Measurements from ENCODE around the gene JMJD8. TPM values are rescaled to one million over a fixed set of nuclear protein-coding genes. Genes with fewer than 3 reads are reported as not detected.

JMJD8 gene
- total and polyA plus RNA-seq, 7 experiments from 2014 or later: 26.8 to 62.1 (median 43.2) TPM

GRCh38 chr16:685967-686366 lies 1.8 kb upstream of the JMJD8 start:
- H3K9me3 ChIP-seq (ENCODE audit: control insufficient read depth in 2 of 3, low read length in 3 of 3): no peaks in the 10 kb centered on the region
- ATAC-seq (no peak), DNase-seq (no peak)
- H3K27me3 ChIP-seq (ENCODE audit: control insufficient read depth in 2 of 2, insufficient read depth in 2 of 2, low read length in 2 of 2): no peaks in the 10 kb centered on the region
- H3K4me1 Mint-ChIP-seq: peaks cover 8 to 40% (median 27%) of the 10 kb centered on the region in 7 donors
- ChIA-PET CTCF (no interaction called here), POLR2A (interaction anchor here (1.1 to 2.2 kb wide), 2 partner anchors 10 to 15 kb away, joined by 3 to 10 read pairs; no protein-coding TSS in a partner anchor)
- H3K9me3 Mint-ChIP-seq: no peaks in the 10 kb centered on the region
- H3K4me1 ChIP-seq (ENCODE audit: control insufficient read depth in 2 of 2, insufficient read depth in 2 of 2, low read length in 2 of 2): peaks cover 8 to 41% of the 10 kb centered on the region in 2 donors
- H3K36me3 ChIP-seq (ENCODE audit: control insufficient read depth in 2 of 3, insufficient read depth in 3 of 3, low read length in 3 of 3): peaks cover 0 to 46% (median 12%) of the 10 kb centered on the region in 3 experiments
- peak overlapping the region in 6 of 10 donors; percentile 25 to 63 (median 48) for H3K4me3 Mint-ChIP-seq
- no peak overlapping the region for H3K27ac ChIP-seq (ENCODE audit: low read depth, low read length)
- H3K27me3 Mint-ChIP-seq: no peaks in the 10 kb centered on the region
- no peak overlapping the region for H3K4me3 ChIP-seq (ENCODE audit: low read length)
- H3K36me3 Mint-ChIP-seq: peaks cover 0 to 9% (median 4%) of the 10 kb centered on the region in 5 donors
- peak overlapping the region in 1 of 9 donors; percentile 52 for H3K27ac Mint-ChIP-seq
- intact Hi-C loops (cut with micrococcal nuclease): loop anchor here (2.0 kb wide), 3 partner anchors 17 to 623 kb away; partner anchors contain the start of genes CIAO3 (in 1 of the 2), RHOT2 (in 1 of the 2) and UBE2I (in 1 of the 2)

DNA sequence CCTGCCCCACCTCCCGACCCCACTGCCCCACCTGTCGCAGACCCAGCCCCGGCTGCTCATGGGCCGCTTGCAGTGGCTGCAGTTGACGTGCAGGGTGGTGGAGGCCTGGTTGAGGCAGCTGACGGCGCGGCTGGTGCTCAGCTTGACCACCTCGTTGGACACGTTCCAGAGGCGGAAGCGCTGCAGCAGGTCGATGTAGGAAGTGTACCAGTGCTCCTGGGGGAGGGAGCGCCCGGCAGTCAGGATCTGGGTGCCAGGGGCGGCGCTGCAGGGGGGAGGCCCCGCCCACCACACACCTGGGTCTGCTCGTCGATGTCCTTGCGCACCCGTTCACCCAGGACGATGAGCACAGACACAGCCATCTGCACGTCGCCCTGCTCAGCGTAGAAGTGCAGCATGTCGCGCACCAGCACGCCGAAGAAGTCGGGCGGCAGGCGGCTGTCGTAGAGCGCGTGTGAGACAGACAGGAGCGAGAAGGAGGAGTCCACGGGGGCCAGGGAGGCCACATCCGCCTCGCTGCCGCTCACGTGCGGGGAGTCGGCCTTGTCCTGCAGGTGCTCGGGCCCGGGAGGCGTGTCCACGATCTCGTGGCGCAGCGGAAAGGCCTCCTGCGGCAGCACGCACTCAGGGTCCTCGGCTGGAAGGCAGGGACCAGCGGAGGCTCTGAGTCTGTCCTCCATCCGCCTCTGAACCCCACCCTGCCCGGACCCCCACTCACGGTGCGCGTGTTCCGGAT lies 995 bp upstream of the JMJD8 start:
- DNase-seq (no peak), ATAC-seq (no peak)
- Histone ChIP-seq H3K27me3 (ENCODE audit: control insufficient read depth in 2 of 2, insufficient read depth in 2 of 2, low read length in 2 of 2) (no peaks in the 10 kb centered on the region), H3K4me3 (ENCODE audit: low read length) (no peak overlapping the region), H3K9me3 (ENCODE audit: control insufficient read depth in 2 of 3, low read length in 3 of 3) (no peaks in the 10 kb centered on the region), H3K27ac (ENCODE audit: low read depth, low read length) (peak overlapping the region; percentile 52), H3K4me1 (ENCODE audit: control insufficient read depth in 2 of 2, insufficient read depth in 2 of 2, low read length in 2 of 2) (peaks cover 9 to 42% of the 10 kb centered on the region in 2 donors), H3K36me3 (ENCODE audit: control insufficient read depth in 2 of 3, insufficient read depth in 3 of 3, low read length in 3 of 3) (peaks cover 0 to 46% (median 12%) of the 10 kb centered on the region in 3 experiments)
- H3K9me3 Mint-ChIP-seq: no peaks in the 10 kb centered on the region
- peak overlapping the region in 2 of 9 donors; percentile 25 to 46 for H3K27ac Mint-ChIP-seq
- H3K36me3 Mint-ChIP-seq: peaks cover 0 to 9% (median 1%) of the 10 kb centered on the region in 5 donors
- intact Hi-C loops (cut with micrococcal nuclease): loop anchor here (1.0 to 5.0 kb wide), 9 partner anchors 10 to 737 kb away; partner anchors contain the start of genes METTL26 (in 2 of the 2), RHOT2 (in 2 of the 2), CIAO3 (in 1 of the 2) and FAM234A (in 1 of the 2)
- POLR2A ChIA-PET: interaction anchor here (0.6 to 2.2 kb wide), 5 partner anchors 8 to 22 kb away, joined by 3 to 15 read pairs (median 4); partner anchors contain the start of gene RHBDL1
- H3K4me3 Mint-ChIP-seq: peak overlapping the region in 3 of 10 donors; percentile 18 to 57 (median 41)
- CTCF ChIA-PET: interaction anchor here (1.2 kb wide), 1 partner anchor 18 kb away, joined by 4 read pairs; no protein-coding TSS in a partner anchor
- H3K4me1 Mint-ChIP-seq: peaks cover 10 to 35% (median 22%) of the 10 kb centered on the region in 7 donors
- no peaks in the 10 kb centered on the region for H3K27me3 Mint-ChIP-seq

DNA sequence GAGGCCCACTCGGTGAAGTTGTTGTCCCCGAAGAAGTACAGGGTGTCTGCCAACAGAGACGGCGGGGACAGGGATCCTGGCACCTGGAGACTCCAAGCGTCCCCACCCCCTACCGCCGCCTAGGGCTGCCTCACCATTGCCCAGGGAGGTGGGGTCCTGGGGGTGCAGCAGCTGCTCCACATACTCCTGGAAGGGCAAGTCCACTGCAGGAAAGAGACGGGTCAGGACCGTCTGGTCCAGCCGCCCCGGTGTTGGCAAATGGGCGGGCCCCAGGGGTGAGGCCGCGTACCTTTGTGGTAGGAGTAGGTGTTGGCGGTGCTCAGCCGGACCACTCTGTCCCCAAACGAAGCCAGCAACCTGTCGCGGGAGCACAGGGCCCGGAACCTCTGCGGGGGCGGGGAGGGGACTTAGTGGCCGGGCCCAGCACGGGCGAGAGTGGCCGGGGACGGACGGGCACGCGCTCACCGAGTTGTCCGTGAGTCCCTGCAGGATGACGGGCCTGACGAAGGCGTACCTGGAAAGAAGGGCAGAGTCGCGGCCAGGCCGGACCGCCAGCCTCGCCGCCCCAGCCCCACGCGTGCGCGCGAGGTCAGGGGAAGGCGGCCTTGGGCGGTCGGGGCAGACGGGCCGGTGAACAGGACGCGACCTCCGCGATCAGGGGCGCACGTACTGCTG lies 601 bp downstream of the JMJD8 start:
- peaks cover 0 to 9% (median 0%) of the 10 kb centered on the region in 5 donors for H3K36me3 Mint-ChIP-seq
- no peaks in the 10 kb centered on the region for H3K27me3 Mint-ChIP-seq
- Histone ChIP-seq H3K4me3 (ENCODE audit: low read length) (peak overlapping the region; percentile 52), H3K4me1 (ENCODE audit: control insufficient read depth in 2 of 2, insufficient read depth in 2 of 2, low read length in 2 of 2) (peaks cover 9 to 29% of the 10 kb centered on the region in 2 donors), H3K36me3 (ENCODE audit: control insufficient read depth in 2 of 3, insufficient read depth in 3 of 3, low read length in 3 of 3) (peaks cover 0 to 49% (median 12%) of the 10 kb centered on the region in 3 experiments), H3K9me3 (ENCODE audit: control insufficient read depth in 2 of 3, low read length in 3 of 3) (no peaks in the 10 kb centered on the region), H3K27me3 (ENCODE audit: control insufficient read depth in 2 of 2, insufficient read depth in 2 of 2, low read length in 2 of 2) (no peaks in the 10 kb centered on the region), H3K27ac (ENCODE audit: low read depth, low read length) (peak overlapping the region; percentile 78)
- intact Hi-C loops (cut with micrococcal nuclease): loop anchor here (1.0 to 5.0 kb wide), 9 partner anchors 12 to 739 kb away; partner anchors contain the start of genes METTL26 (in 2 of the 2), RHOT2 (in 2 of the 2), CIAO3 (in 1 of the 2) and FAM234A (in 1 of the 2)
- POLR2A ChIA-PET: interaction anchor here (0.6 to 3.8 kb wide), 9 partner anchors 8 to 709 kb away, joined by 3 to 24 read pairs (median 4); partner anchors contain the start of genes RAB40C, RHBDL1, RHOT2 and WDR90
- no peak for ATAC-seq
- CTCF ChIA-PET: interaction anchor here (1.2 kb wide), 1 partner anchor 16 kb away, joined by 4 read pairs; no protein-coding TSS in a partner anchor
- H3K27ac Mint-ChIP-seq: peak overlapping the region in 5 of 9 donors; percentile 38 to 75 (median 51)
- peaks cover 10 to 29% (median 18%) of the 10 kb centered on the region in 7 donors for H3K4me1 Mint-ChIP-seq
- DNase-seq: no peak
- H3K9me3 Mint-ChIP-seq: no peaks in the 10 kb centered on the region
- peak overlapping the region; percentile 58 to 87 (median 73) for H3K4me3 Mint-ChIP-seq

DNA sequence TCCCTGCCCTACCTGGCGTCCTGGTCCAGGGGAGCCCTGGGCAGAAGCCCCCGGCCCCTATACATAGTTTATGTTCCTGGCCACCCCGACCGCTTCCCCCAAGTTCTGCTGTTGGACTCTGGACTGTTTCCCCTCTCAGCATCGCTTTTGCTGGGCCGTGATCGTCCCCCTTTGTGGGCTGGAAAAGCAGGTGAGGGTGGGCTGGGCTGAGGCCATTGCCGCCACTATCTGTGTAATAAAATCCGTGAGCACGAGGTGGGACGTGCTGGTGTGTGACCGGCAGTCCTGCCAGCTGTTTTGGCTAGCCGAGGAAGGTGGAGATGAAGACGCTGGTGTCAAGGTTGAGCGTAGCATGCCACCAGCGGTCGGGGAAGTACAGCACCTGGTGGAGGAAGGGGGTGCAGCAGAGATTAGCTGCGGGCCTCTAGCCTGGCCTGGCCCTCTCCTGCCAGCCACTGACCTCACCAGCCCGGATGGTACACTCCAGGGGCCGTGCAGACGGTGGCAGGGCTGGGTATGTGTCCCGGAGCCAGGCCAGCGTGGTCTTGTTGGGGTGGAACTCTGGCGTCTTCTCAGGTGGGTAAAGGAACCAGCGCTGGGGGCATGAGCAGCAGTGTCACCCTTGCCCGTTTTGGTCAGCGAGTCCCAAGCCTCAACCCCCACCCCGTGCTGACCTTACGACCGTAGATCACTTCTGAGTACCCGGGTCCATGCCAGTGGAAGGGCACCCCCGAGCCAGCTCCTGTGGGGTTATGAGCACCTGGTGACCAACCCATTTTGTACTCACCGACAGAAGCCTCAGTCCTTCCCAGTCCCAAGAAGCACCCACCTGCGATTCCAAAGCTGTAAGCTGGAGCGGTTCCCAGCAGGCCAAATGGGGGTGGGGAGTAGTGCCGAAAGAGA lies 1.4 kb downstream of the JMJD8 start:
- H3K27ac ChIP-seq (ENCODE audit: low read depth, low read length): peak overlapping the region; percentile 78

DNA sequence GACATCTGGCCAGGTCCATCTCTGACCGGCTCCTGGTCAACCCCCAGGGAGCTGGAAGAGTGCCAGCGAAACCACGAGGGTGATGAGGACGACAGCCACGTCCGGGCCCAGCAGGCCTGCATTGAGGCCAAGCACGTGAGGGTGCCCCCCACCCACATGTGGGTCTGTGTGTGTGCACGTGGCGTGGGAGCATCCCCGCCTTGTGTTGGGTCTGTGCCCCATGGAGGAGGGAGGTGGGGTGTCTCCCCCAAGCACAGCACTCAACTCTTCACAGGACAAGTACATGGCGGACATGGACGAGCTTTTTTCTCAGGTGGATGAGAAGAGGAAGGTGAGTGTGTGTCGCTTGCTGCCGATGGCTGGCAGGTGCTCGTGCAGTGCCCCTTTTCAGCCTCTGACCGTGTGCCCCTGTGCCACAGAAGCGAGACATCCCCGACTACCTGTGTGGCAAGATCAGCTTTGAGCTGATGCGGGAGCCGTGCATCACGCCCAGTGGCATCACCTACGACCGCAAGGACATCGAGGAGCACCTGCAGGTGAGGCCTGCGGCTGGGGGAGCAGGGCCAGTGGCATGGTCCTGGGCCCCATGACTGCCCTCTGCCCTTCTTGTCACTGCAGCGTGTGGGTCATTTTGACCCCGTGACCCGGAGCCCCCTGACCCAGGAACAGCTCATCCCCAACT lies 2.2 kb downstream of the JMJD8 start:
- Histone ChIP-seq H3K9me3 (ENCODE audit: control insufficient read depth in 2 of 3, low read length in 3 of 3) (no peaks in the 10 kb centered on the region), H3K27ac (ENCODE audit: low read depth, low read length) (peak overlapping the region; percentile 12), H3K4me3 (ENCODE audit: low read length) (no peak overlapping the region), H3K4me1 (ENCODE audit: control insufficient read depth in 2 of 2, insufficient read depth in 2 of 2, low read length in 2 of 2) (peaks cover 9 to 27% of the 10 kb centered on the region in 2 donors), H3K27me3 (ENCODE audit: control insufficient read depth in 2 of 2, insufficient read depth in 2 of 2, low read length in 2 of 2) (no peaks in the 10 kb centered on the region), H3K36me3 (ENCODE audit: control insufficient read depth in 2 of 3, insufficient read depth in 3 of 3, low read length in 3 of 3) (peaks cover 0 to 37% (median 12%) of the 10 kb centered on the region in 3 experiments)
- DNase-seq (no peak), ATAC-seq (no peak)
- POLR2A ChIA-PET: interaction anchor here (0.9 to 3.8 kb wide), 8 partner anchors 8 to 40 kb away, joined by 3 to 34 read pairs (median 7); partner anchors contain the start of genes MCRIP2, METRN, RHOT2 and WDR24
- Mint-ChIP-seq H3K4me3 (peak overlapping the region; percentile 68 to 87 (median 74)), H3K27me3 (no peaks in the 10 kb centered on the region), H3K9me3 (no peaks in the 10 kb centered on the region), H3K27ac (peak overlapping the region in 5 of 9 donors; percentile 55 to 81 (median 66)), H3K36me3 (peaks cover 0 to 9% (median 0%) of the 10 kb centered on the region in 5 donors), H3K4me1 (peaks cover 10 to 31% (median 18%) of the 10 kb centered on the region in 7 donors)
- CTCF ChIA-PET: no interaction called here
- intact Hi-C loops (cut with micrococcal nuclease): loop anchor here (2.0 to 5.0 kb wide), 4 partner anchors 289 to 1283 kb away; partner anchors contain the start of genes FAM234A (in 1 of the 2), LMF1 (in 1 of the 2), RPS2 (in 1 of the 2) and UQCC4 (in 1 of the 2)

More for the DNA sequence above, 1.4 kb downstream of the JMJD8 start:
- CTCF ChIA-PET: no interaction called here
- Mint-ChIP-seq H3K27ac (peak overlapping the region in 7 of 9 donors; percentile 38 to 76 (median 58)), H3K4me3 (peak overlapping the region; percentile 68 to 87 (median 76)), H3K9me3 (no peaks in the 10 kb centered on the region), H3K27me3 (no peaks in the 10 kb centered on the region), H3K36me3 (peaks cover 0 to 9% (median 0%) of the 10 kb centered on the region in 5 donors), H3K4me1 (peaks cover 10 to 29% (median 18%) of the 10 kb centered on the region in 7 donors)
- intact Hi-C loops (cut with micrococcal nuclease): loop anchor here in 1 of 2 donors (5.0 kb wide), 2 partner anchors 450 to 740 kb away; partner anchors contain the start of genes FAM234A and UQCC4
- H3K9me3 ChIP-seq (ENCODE audit: control insufficient read depth in 2 of 3, low read length in 3 of 3): no peaks in the 10 kb centered on the region
- DNase-seq (no peak), ATAC-seq (no peak)
- H3K27me3 ChIP-seq (ENCODE audit: control insufficient read depth in 2 of 2, insufficient read depth in 2 of 2, low read length in 2 of 2): no peaks in the 10 kb centered on the region
- H3K4me1 ChIP-seq (ENCODE audit: control insufficient read depth in 2 of 2, insufficient read depth in 2 of 2, low read length in 2 of 2): peaks cover 9 to 27% of the 10 kb centered on the region in 2 donors
- H3K36me3 ChIP-seq (ENCODE audit: control insufficient read depth in 2 of 3, insufficient read depth in 3 of 3, low read length in 3 of 3): peaks cover 0 to 45% (median 12%) of the 10 kb centered on the region in 3 experiments
- H3K4me3 ChIP-seq (ENCODE audit: low read length): no peak overlapping the region
- POLR2A ChIA-PET: interaction anchor here (0.6 to 3.8 kb wide), 4 partner anchors 7 to 710 kb away, joined by 7 to 34 read pairs (median 16); partner anchors contain the start of genes RHOT2 and WDR24

Data from naive thymus-derived CD4-positive, alpha-beta T cell (primary cell).